ENCODE measurements around the gene RORB. TPM values are rescaled to one million over a fixed set of nuclear protein-coding genes. Genes with fewer than 3 reads are reported as not detected.

The RORB gene
- total RNA-seq, 1 donor from 2014 or later, result 0.11 TPM

- H3K27me3 Mint-ChIP-seq (ENCODE audit: low read depth, unreplicated experiment), result peaks cover 42% of the 10 kb centered on the region
- H3K9me3 Mint-ChIP-seq (ENCODE audit: unreplicated experiment), result no peaks in the 10 kb centered on the region
Observed at GRCh38 chr9:74501570-74501969, 4.4 kb downstream of the RORB start.

DNA sequence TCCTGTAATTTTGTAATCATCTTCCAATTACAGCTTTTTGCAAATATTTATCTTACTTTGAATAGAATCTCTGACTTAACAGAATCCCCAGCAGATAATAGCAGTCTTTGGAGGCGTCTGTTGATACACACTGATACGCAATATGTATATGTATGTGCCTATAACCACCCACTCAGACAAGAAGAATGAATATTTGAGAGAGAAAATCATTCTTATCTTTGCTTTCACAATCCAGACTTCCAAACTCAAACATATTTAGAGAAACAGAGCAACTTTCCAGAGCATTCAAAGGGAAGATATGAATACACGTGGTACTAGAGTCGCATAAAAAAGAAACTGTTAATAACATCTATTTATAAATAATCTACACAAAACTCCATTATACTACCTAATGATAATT lies 6.1 kb downstream of the RORB start:
- H3K36me3 Mint-ChIP-seq (ENCODE audit: low read depth, unreplicated experiment), result no peaks in the 10 kb centered on the region
- no peak overlapping the region for H3K9ac ChIP-seq (ENCODE audit: low read length)
- DNase-seq (ENCODE audit: low read depth), result peak; percentile 10
- no peaks in the 10 kb centered on the region for H3K9me3 Mint-ChIP-seq (ENCODE audit: unreplicated experiment)
- no peak overlapping the region for H3K27ac Mint-ChIP-seq (ENCODE audit: unreplicated experiment)
- H3K27ac ChIP-seq (ENCODE audit: low read depth, low read length), result no peak overlapping the region
- FAIRE-seq, result no peak
- no peaks in the 10 kb centered on the region for H4K20me1 ChIP-seq (ENCODE audit: insufficient read depth, low read length)
- H3K36me3 ChIP-seq (ENCODE audit: insufficient read depth, low read length), result no peaks in the 10 kb centered on the region
- no peaks in the 10 kb centered on the region for H3K9me3 ChIP-seq (ENCODE audit: insufficient read depth, low read depth, low read length)
- H3K4me3 ChIP-seq (ENCODE audit: insufficient read depth, low read depth, low read length), result no peak overlapping the region
- no peak overlapping the region for H3K4me3 Mint-ChIP-seq (ENCODE audit: unreplicated experiment)
- no peak overlapping the region for H3K4me2 ChIP-seq (ENCODE audit: low read length)
- peaks cover 14% of the 10 kb centered on the region for H3K27me3 ChIP-seq (ENCODE audit: insufficient read depth, low read length)
- peaks cover 35% of the 10 kb centered on the region for H3K27me3 Mint-ChIP-seq (ENCODE audit: low read depth, unreplicated experiment)
- H2AFZ ChIP-seq (ENCODE audit: low read depth, low read length), result no peak overlapping the region
- H3K4me1 Mint-ChIP-seq (ENCODE audit: low read depth, unreplicated experiment), result peaks cover 4% of the 10 kb centered on the region
- peaks cover 10% of the 10 kb centered on the region for H3K4me1 ChIP-seq (ENCODE audit: insufficient read depth, low read length)
- TF ChIP-seq CTCF (IDR thresholded peaks at IDR 0.05; ENCODE audit: insufficient read depth, low read depth, low read length) (no peak), EZH2 (IDR thresholded peaks at IDR 0.05; ENCODE audit: insufficient read depth, low read length) (no peak)
- peaks cover 3% of the 10 kb centered on the region for H3K79me2 ChIP-seq (ENCODE audit: insufficient read depth, low read length)

More at GRCh38 chr9:74501570-74501969, 4.4 kb downstream of the RORB start:
- Histone ChIP-seq H4K20me1 (ENCODE audit: insufficient read depth, low read length) (no peaks in the 10 kb centered on the region), H2AFZ (ENCODE audit: low read depth, low read length) (no peak overlapping the region), H3K9me3 (ENCODE audit: insufficient read depth, low read depth, low read length) (no peaks in the 10 kb centered on the region), H3K4me1 (ENCODE audit: insufficient read depth, low read length) (peaks cover 10% of the 10 kb centered on the region), H3K79me2 (ENCODE audit: insufficient read depth, low read length) (peaks cover 3% of the 10 kb centered on the region), H3K4me2 (ENCODE audit: low read length) (no peak overlapping the region), H3K4me3 (ENCODE audit: insufficient read depth, low read depth, low read length) (no peak overlapping the region), H3K27ac (ENCODE audit: low read depth, low read length) (no peak overlapping the region), H3K9ac (ENCODE audit: low read length) (no peak overlapping the region), H3K36me3 (ENCODE audit: insufficient read depth, low read length) (no peaks in the 10 kb centered on the region), H3K27me3 (ENCODE audit: insufficient read depth, low read length) (peaks cover 14% of the 10 kb centered on the region)
- DNase-seq (ENCODE audit: low read depth) (no peak), FAIRE-seq (no peak)
- Mint-ChIP-seq H3K36me3 (ENCODE audit: low read depth, unreplicated experiment) (no peaks in the 10 kb centered on the region), H3K4me1 (ENCODE audit: low read depth, unreplicated experiment) (peaks cover 6% of the 10 kb centered on the region), H3K27ac (ENCODE audit: unreplicated experiment) (no peak overlapping the region), H3K4me3 (ENCODE audit: unreplicated experiment) (no peak overlapping the region)
- TF ChIP-seq EZH2 (IDR thresholded peaks at IDR 0.05; ENCODE audit: insufficient read depth, low read length) (no peak), CTCF (IDR thresholded peaks at IDR 0.05; ENCODE audit: insufficient read depth, low read depth, low read length) (no peak)

DNA sequence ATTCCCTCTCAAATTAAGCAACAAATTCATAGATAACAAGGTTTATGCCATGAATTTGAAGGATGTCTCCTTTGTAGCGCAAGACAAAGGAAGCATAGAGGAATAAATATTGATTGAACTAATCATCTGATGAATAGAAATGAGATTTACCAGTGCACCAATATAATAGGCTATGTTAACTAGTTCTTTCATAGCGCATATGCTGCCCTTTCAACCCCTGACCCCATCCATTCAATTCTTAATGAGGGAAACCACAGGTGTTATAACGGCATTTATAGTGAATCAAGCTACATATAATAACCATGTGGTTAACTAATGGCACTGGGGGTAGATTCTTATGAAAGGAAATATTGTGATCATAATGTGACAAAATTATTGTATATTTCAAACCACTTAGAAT lies 6.5 kb downstream of the RORB start:
- Histone ChIP-seq H3K9me3 (ENCODE audit: insufficient read depth, low read depth, low read length) (no peaks in the 10 kb centered on the region), H3K4me3 (ENCODE audit: insufficient read depth, low read depth, low read length) (no peak overlapping the region), H3K4me2 (ENCODE audit: low read length) (no peak overlapping the region), H3K9ac (ENCODE audit: low read length) (no peak overlapping the region), H3K36me3 (ENCODE audit: insufficient read depth, low read length) (no peaks in the 10 kb centered on the region), H3K79me2 (ENCODE audit: insufficient read depth, low read length) (peaks cover 3% of the 10 kb centered on the region), H3K27me3 (ENCODE audit: insufficient read depth, low read length) (peaks cover 14% of the 10 kb centered on the region), H3K27ac (ENCODE audit: low read depth, low read length) (no peak overlapping the region), H3K4me1 (ENCODE audit: insufficient read depth, low read length) (peaks cover 10% of the 10 kb centered on the region), H4K20me1 (ENCODE audit: insufficient read depth, low read length) (no peaks in the 10 kb centered on the region), H2AFZ (ENCODE audit: low read depth, low read length) (no peak overlapping the region)
- no peak for DNase-seq (ENCODE audit: low read depth)
- FAIRE-seq, result no peak
- Mint-ChIP-seq H3K4me3 (ENCODE audit: unreplicated experiment) (no peak overlapping the region), H3K9me3 (ENCODE audit: unreplicated experiment) (no peaks in the 10 kb centered on the region), H3K4me1 (ENCODE audit: low read depth, unreplicated experiment) (peaks cover 4% of the 10 kb centered on the region), H3K27me3 (ENCODE audit: low read depth, unreplicated experiment) (peaks cover 33% of the 10 kb centered on the region), H3K27ac (ENCODE audit: unreplicated experiment) (no peak overlapping the region), H3K36me3 (ENCODE audit: low read depth, unreplicated experiment) (no peaks in the 10 kb centered on the region)
- TF ChIP-seq EZH2 (IDR thresholded peaks at IDR 0.05; ENCODE audit: insufficient read depth, low read length) (no peak), CTCF (IDR thresholded peaks at IDR 0.05; ENCODE audit: insufficient read depth, low read depth, low read length) (no peak)

Data from astrocyte (in vitro differentiated cells and primary cell).